CD8-positive, alpha-beta memory T cell (primary cell): ENCODE data around the gene WDR46. TPM values are rescaled to one million over a fixed set of nuclear protein-coding genes. Genes with fewer than 3 reads are reported as not detected.

Experiments used
- CTCF ChIA-PET: fragments of 350-600 bp; sonication (Branson Sonifier 250); formaldehyde crosslinking; loops from one replicate; lab custom pipeline; 2021; ENCODE audit warnings: antibody characterized with exemption; lab: Charles Lee
- POLR2A ChIA-PET: fragments of 350-600 bp; sonication (Branson Sonifier 250); formaldehyde crosslinking; loops from one replicate; lab custom pipeline; 2021; ENCODE audit warnings: antibody characterized with exemption; lab: Charles Lee
- DNase-seq, 5 donors: peaks; one replicate each; pipeline versions ENCODE4 v3.0.0 to v3.0.0-alpha.2; 2020 to 2022; ENCODE audit warnings: mixed read lengths in 1 of 5
- H3K27ac ChIP-seq: one replicate; pipeline ENCODE4 v1.7.0; 2013; ENCODE audit warnings: low read depth, mild to moderate bottlenecking, low read length, moderate library complexity
- H3K27me3 ChIP-seq: 2 replicates; pipeline ENCODE4 v1.7.0; 2013; ENCODE audit warnings: low read length, mild to moderate bottlenecking; ENCODE audit not compliant: insufficient read depth, poor library complexity, severe bottlenecking
- H3K36me3 ChIP-seq: 2 replicates; pipeline ENCODE4 v1.7.0; 2013; ENCODE audit warnings: mild to moderate bottlenecking, low read length, moderate library complexity; ENCODE audit not compliant: insufficient read depth
- H3K4me1 ChIP-seq: 2 replicates; pipeline ENCODE4 v1.7.0; 2013; ENCODE audit warnings: mild to moderate bottlenecking, low read length, moderate library complexity; ENCODE audit not compliant: insufficient read depth
- H3K4me3 ChIP-seq: 2 replicates; pipeline ENCODE4 v1.7.0; 2013; ENCODE audit warnings: mild to moderate bottlenecking, low read length
- H3K9me3 ChIP-seq: 2 replicates; pipeline ENCODE4 v1.7.0; 2013; ENCODE audit warnings: mild to moderate bottlenecking, low read length
- H3K27ac Mint-ChIP-seq, 8 donors: one replicate each; pipeline ENCODE4 v1.8.0; 2020 to 2021; ENCODE audit warnings: mixed read lengths in 8 of 8, mild to moderate bottlenecking in 6 of 8, inconsistent platforms in 3 of 8, moderate library complexity in 3 of 8
- H3K27me3 Mint-ChIP-seq, 2 donors: one replicate each; pipeline ENCODE4 v1.8.0; 2020 to 2021; ENCODE audit warnings: mixed read lengths in 2 of 2, mild to moderate bottlenecking in 1 of 2, moderate library complexity in 1 of 2
- H3K36me3 Mint-ChIP-seq, 3 donors: one replicate each; pipeline ENCODE4 v1.8.0; 2020 to 2021; ENCODE audit warnings: mixed read lengths in 3 of 3, inconsistent platforms in 1 of 3, mild to moderate bottlenecking in 1 of 3
- H3K4me1 Mint-ChIP-seq, 3 donors: one replicate each; pipeline ENCODE4 v1.8.0; 2020 to 2021; ENCODE audit warnings: mixed read lengths in 3 of 3, inconsistent platforms in 1 of 3, mild to moderate bottlenecking in 1 of 3
- H3K4me3 Mint-ChIP-seq, 7 donors: one replicate each; pipeline ENCODE4 v1.8.0; 2020 to 2021; ENCODE audit warnings: mixed read lengths in 7 of 7, mild to moderate bottlenecking in 6 of 7, moderate library complexity in 4 of 7, inconsistent platforms in 2 of 7
- H3K9me3 Mint-ChIP-seq, 5 donors: one replicate each; pipeline ENCODE4 v1.8.0; 2020 to 2022; ENCODE audit warnings: mixed read lengths in 5 of 5, mild to moderate bottlenecking in 3 of 5, moderate library complexity in 2 of 5, inconsistent platforms in 1 of 5
- polyA plus RNA-seq: library from polyadenylated mRNA; unstranded; fragments of 300-500 nt; fragmentation: Illumina TruSeq; gene quantifications from one replicate; pipeline ENCODE4 v1.2.3, GENCODE V29; 2021
- total RNA-seq, 2 experiments: library from RNA; stranded (reverse); gene quantifications; one replicate each; pipeline ENCODE4 v1.2.3, GENCODE V29; 2021

Gene WDR46
- total and polyA plus RNA-seq, 3 experiments from 2014 or later: 76.0 to 117 (median 112) TPM

GRCh38 chr6:33317419-33317668 lies 28.3 kb upstream of the WDR46 start:
- Mint-ChIP-seq H3K27ac (peak overlapping the region in 6 of 8 donors; percentile 84 to 95 (median 88)), H3K36me3 (peaks cover 10 to 66% (median 15%) of the 10 kb centered on the region in 3 donors), H3K4me1 (peaks cover 74 to 86% (median 76%) of the 10 kb centered on the region in 3 donors), H3K9me3 (no peaks in the 10 kb centered on the region), H3K4me3 (peak overlapping the region; percentile 94 to 100 (median 99)), H3K27me3 (peaks cover 0 to 3% of the 10 kb centered on the region in 2 donors)
- no peak overlapping the region for H3K27ac ChIP-seq
- H3K36me3 ChIP-seq: peaks cover 38% of the 10 kb centered on the region
- ChIA-PET POLR2A (interaction anchor here (0.5 to 2.9 kb wide), 15 partner anchors 18 to 1824 kb away, joined by 3 to 75 read pairs (median 4); partner anchors contain the start of genes B3GALT4, CUTA, ITPR3 and PFDN6), CTCF (interaction anchor here (1.0 to 4.4 kb wide), 10 partner anchors 10 to 112 kb away, joined by 3 to 52 read pairs (median 4); partner anchors contain the start of genes RPS18 and VPS52)
- no peaks in the 10 kb centered on the region for H3K9me3 ChIP-seq
- no peak for DNase-seq
- H3K4me1 ChIP-seq: peaks cover 68% of the 10 kb centered on the region
- peak overlapping the region; percentile 51 for H3K4me3 ChIP-seq
- H3K27me3 ChIP-seq: no peaks in the 10 kb centered on the region

DNA sequence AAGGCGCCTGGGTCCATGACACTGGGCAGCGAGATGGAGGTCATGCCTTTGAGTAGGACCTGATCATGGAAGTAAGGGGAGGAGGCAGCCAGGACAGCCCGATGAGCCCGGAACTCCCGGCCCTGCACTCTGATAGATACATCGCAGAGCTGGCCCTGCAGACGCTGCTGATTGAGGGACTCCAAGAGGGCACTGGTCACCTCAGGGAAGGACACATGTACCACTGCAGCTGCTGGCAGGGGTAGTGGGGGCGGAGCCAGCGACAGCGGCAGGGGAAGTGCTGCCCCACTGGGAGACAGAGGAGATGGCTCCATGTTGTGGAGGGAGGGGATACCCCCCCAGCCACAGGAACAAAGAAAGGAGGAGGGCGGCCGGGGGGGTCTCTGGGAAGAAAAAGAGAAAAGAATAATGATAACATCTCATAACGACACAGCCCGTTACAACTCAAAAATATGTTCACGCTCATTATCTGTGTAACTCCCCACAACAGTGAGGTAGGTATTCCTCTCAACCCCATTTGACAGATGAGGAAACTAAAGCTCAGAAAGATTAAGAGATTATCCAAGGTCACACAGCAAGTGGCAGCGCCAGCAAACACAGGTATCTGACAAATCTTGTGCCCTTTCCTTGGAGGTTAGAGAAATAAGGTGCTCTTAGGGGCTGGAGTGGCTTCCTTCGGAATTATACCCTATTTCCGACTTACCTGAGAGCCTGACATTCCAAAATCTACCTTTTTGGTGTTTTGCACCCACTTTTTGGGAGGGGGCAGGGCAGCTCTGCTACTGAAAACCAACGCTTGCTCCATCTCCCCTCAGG lies 27.8 kb upstream of the WDR46 start:
- Mint-ChIP-seq H3K27me3 (peaks cover 0 to 3% of the 10 kb centered on the region in 2 donors), H3K4me3 (peak overlapping the region; percentile 94 to 100 (median 99)), H3K36me3 (peaks cover 6 to 66% (median 13%) of the 10 kb centered on the region in 3 donors), H3K27ac (peak overlapping the region in 7 of 8 donors; percentile 87 to 99 (median 95)), H3K4me1 (peaks cover 74 to 86% (median 77%) of the 10 kb centered on the region in 3 donors), H3K9me3 (no peaks in the 10 kb centered on the region)
- H3K27ac ChIP-seq: no peak overlapping the region
- H3K27me3 ChIP-seq: no peaks in the 10 kb centered on the region
- peaks cover 41% of the 10 kb centered on the region for H3K36me3 ChIP-seq
- no peaks in the 10 kb centered on the region for H3K9me3 ChIP-seq
- DNase-seq: no peak
- H3K4me1 ChIP-seq: peaks cover 73% of the 10 kb centered on the region
- ChIA-PET POLR2A (interaction anchor here (0.5 to 2.9 kb wide), 12 partner anchors 17 to 304 kb away, joined by 3 to 75 read pairs (median 6); partner anchors contain the start of genes B3GALT4, CUTA, ITPR3 and PFDN6), CTCF (interaction anchor here (1.0 to 4.4 kb wide), 3 partner anchors 29 to 109 kb away, joined by 3 to 52 read pairs (median 5); no protein-coding TSS in a partner anchor)
- H3K4me3 ChIP-seq: peak overlapping the region; percentile 51

DNA sequence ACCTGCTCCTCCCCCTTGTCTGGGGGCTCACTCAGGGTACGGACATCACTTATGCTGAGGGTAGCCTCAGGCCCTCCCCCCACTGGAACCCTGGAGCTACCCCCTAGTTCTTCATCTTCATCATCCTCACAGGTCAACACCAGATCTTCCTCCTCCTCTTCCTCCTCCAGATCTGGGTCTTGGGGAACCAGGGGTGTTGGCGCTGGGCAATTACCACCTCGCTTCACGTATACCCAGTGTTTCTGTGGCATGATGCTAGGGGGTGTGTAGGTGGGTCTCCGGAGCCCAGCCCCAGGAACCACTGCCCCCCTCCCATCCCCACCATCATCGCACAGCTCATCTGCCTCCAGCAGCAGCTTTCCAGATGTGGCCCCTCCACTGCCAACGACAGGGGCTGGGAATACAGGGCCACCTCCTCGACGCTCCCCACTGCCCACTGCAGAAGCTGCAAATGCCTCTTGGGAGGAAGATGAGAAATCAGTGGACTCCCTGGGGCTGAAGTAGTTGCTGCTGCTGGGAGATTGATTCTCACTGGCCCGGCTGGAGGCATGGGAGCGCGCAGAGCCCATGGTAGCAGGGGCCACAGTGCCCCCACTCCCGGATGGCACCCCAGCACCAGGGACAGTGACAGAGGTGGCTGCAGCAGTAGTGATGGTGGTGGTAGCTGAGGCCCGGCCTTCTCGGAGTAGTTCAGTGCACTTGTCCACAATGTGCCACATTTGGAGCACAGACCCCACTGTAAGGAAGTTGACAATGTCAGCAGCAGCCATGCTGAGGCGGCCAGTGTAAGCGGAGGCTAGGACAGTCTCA lies 27.0 kb upstream of the WDR46 start:
- Mint-ChIP-seq H3K36me3 (peaks cover 5 to 64% (median 13%) of the 10 kb centered on the region in 3 donors), H3K9me3 (no peaks in the 10 kb centered on the region), H3K27me3 (peaks cover 0 to 3% of the 10 kb centered on the region in 2 donors), H3K4me3 (peak overlapping the region; percentile 75 to 100 (median 99)), H3K27ac (peak overlapping the region; percentile 87 to 99 (median 96)), H3K4me1 (peaks cover 70 to 83% (median 74%) of the 10 kb centered on the region in 3 donors)
- H3K36me3 ChIP-seq: peaks cover 36% of the 10 kb centered on the region
- no peak overlapping the region for H3K4me3 ChIP-seq
- ChIA-PET CTCF (interaction anchor here (4.4 kb wide), 1 partner anchor 29 kb away, joined by 52 read pairs; no protein-coding TSS in a partner anchor), POLR2A (interaction anchor here (0.6 to 2.9 kb wide), 4 partner anchors 28 to 82 kb away, joined by 3 to 75 read pairs (median 4); no protein-coding TSS in a partner anchor)
- H3K27me3 ChIP-seq: no peaks in the 10 kb centered on the region
- H3K9me3 ChIP-seq: no peaks in the 10 kb centered on the region
- H3K4me1 ChIP-seq: peaks cover 67% of the 10 kb centered on the region
- no peak for DNase-seq
- no peak overlapping the region for H3K27ac ChIP-seq

DNA sequence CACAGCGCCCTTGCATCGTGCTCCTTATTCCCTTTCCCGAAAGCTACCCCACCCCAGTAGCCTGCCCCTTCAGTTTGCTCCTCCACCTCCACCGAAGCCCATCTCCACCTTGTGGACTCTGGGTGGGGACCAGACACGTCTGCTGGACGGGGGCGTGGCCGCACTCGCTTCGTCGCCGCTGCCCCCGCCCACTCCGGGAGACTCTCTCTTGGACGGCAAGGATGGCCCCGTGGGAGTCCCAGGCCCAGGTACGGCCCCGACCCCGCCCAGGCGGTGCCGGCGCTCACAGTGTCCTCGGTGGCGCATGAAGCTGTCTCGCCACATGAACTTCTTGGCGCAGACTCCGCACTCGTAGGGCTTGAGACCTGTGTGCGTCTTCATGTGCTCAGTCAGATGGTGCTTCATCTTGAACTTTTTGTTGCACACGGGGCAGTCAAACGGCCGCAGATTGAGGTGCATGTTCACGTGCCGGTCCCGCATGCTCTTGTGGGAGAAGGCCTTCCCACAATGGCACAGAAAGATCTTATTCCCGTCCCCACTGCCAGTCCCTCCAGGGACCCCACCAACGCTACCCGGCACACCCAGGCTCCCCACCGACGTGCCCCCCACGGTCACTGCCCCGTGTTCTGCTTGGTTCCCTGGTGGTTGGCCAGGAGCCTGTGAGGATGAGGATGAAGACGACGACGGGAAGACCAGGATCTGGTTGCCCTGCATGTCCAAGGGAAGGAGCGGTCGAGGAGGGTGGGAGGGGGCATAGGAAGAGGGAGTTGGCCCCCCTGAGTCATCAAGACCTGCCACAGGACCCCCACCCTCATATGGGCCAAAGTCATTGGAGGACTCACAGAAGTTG lies 26.1 kb upstream of the WDR46 start:
- H3K36me3 ChIP-seq: peaks cover 28% of the 10 kb centered on the region
- no peaks in the 10 kb centered on the region for H3K9me3 ChIP-seq
- POLR2A ChIA-PET: interaction anchor here (0.6 to 0.9 kb wide), 2 partner anchors 30 to 81 kb away, joined by 3 to 4 read pairs; no protein-coding TSS in a partner anchor
- peak overlapping the region; percentile 95 to 100 (median 99) for H3K27ac Mint-ChIP-seq
- H3K9me3 Mint-ChIP-seq: no peaks in the 10 kb centered on the region
- H3K27me3 ChIP-seq: no peaks in the 10 kb centered on the region
- peaks cover 0 to 3% of the 10 kb centered on the region in 2 donors for H3K27me3 Mint-ChIP-seq
- H3K4me1 Mint-ChIP-seq: peaks cover 66 to 80% (median 71%) of the 10 kb centered on the region in 3 donors
- H3K4me3 Mint-ChIP-seq: peak overlapping the region; percentile 95 to 100 (median 98)
- peaks cover 59% of the 10 kb centered on the region for H3K4me1 ChIP-seq
- peaks cover 5 to 60% (median 10%) of the 10 kb centered on the region in 3 donors for H3K36me3 Mint-ChIP-seq
- CTCF ChIA-PET: interaction anchor here (4.4 kb wide), 1 partner anchor 30 kb away, joined by 52 read pairs; no protein-coding TSS in a partner anchor
- peak overlapping the region; percentile 98 for H3K27ac ChIP-seq
- peak in 1 of 5 donors; percentile 56 for DNase-seq
- peak overlapping the region; percentile 87 for H3K4me3 ChIP-seq

DNA sequence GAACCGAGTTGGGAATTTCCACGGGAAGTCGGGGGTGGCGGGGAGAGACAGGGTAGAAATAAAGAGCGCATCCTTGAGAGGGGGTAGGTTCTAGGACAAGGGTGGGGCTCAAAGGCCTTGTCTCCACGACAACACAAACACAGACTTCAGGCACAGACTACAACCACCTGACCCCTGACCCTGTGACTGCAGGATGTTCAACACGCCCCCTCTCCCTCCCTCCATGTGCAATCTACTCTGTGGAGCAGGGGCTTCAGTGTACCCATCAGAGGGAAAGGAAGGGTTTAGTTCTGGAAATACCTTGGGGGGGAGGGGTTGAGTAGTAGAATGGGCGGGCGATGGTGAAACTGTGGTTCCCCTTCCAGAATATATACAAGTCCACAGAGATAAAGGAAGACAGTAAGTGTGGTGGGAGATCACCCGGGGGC lies 25.5 kb upstream of the WDR46 start:
- Mint-ChIP-seq H3K9me3 (no peaks in the 10 kb centered on the region), H3K4me3 (peak overlapping the region; percentile 95 to 100 (median 98)), H3K27me3 (peaks cover 0 to 3% of the 10 kb centered on the region in 2 donors), H3K36me3 (peaks cover 5 to 59% (median 6%) of the 10 kb centered on the region in 3 donors), H3K27ac (peak overlapping the region; percentile 95 to 100 (median 99)), H3K4me1 (peaks cover 60 to 77% (median 64%) of the 10 kb centered on the region in 3 donors)
- Histone ChIP-seq H3K27ac (peak overlapping the region; percentile 98), H3K9me3 (no peaks in the 10 kb centered on the region), H3K4me3 (peak overlapping the region; percentile 87), H3K36me3 (peaks cover 22% of the 10 kb centered on the region), H3K4me1 (peaks cover 53% of the 10 kb centered on the region), H3K27me3 (no peaks in the 10 kb centered on the region)
- ChIA-PET CTCF (no interaction called here), POLR2A (no interaction called here)
- peak; percentile 65 to 83 (median 76) for DNase-seq

DNA sequence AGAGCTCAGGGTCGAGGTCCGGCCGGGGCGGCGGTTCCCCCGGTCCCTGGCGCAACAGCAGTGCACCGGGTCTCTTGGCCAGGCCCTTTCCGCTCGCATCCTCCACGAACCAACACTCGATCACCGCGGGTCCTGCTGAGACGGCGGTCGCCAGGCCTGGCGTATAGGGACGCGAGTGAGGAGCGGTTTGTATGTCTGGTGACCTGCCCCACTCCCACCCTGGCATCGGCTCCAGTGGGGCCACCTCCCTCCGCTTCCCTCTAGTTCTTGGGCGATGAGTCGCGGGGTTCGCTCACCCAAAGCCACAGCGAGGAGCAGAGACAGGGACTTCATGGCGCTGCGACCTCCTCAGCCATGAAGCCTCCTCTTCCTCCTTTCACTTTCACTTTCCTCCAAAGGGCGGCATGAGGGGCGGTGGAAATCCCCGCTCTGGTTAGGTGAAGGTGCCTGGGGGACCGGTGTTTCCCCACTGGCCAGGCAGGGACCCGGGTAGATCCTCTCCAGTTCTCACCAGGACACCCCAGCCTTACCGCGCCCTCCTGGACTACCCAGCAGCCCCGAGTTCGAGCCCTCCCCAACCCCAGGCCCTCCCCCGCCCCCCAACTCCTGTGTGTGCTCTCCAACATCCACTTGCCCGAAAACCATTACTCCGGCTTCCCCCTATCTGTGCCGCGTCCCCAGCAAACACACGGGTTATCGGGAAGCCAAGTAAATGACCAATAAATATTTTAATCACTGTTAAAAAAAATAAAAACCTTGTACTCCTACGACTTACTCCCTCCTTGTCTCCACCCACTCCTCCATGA lies 24.9 kb upstream of the WDR46 start, which contains the start of gene TAPBP:
Gene TAPBP, minus strand, starts transcription at position 370 of the 806 bp plus-strand sequence. Its CDS starts 37 bp downstream, at position 333.
- peak; percentile 78 to 94 (median 87) for DNase-seq
- H3K27me3 ChIP-seq: no peaks in the 10 kb centered on the region
- peaks cover 5 to 57% (median 6%) of the 10 kb centered on the region in 3 donors for H3K36me3 Mint-ChIP-seq
- ChIA-PET POLR2A (interaction anchor here (0.7 to 2.5 kb wide), 4 partner anchors 15 to 42 kb away, joined by 3 to 35 read pairs (median 14); partner anchors contain the start of genes B3GALT4, RGL2 and RPS18), CTCF (interaction anchor here (1.3 to 2.8 kb wide), 4 partner anchors 12 to 37 kb away, joined by 3 to 23 read pairs (median 8); partner anchors contain the start of genes B3GALT4, PFDN6 and WDR46)
- peaks cover 0 to 3% of the 10 kb centered on the region in 2 donors for H3K27me3 Mint-ChIP-seq
- H3K9me3 ChIP-seq: no peaks in the 10 kb centered on the region
- H3K27ac Mint-ChIP-seq: peak within 1 kb of the TSS; percentile 95 to 100 (median 99)
- H3K36me3 ChIP-seq: peaks cover 16% of the 10 kb centered on the region
- peak within 1 kb of the TSS; percentile 87 for H3K4me3 ChIP-seq
- H3K4me3 Mint-ChIP-seq: peak within 1 kb of the TSS; percentile 95 to 100 (median 98)
- peak within 1 kb of the TSS; percentile 98 for H3K27ac ChIP-seq
- H3K4me1 ChIP-seq: peaks cover 46% of the 10 kb centered on the region
- H3K9me3 Mint-ChIP-seq: no peaks in the 10 kb centered on the region
- H3K4me1 Mint-ChIP-seq: peaks cover 54 to 73% (median 60%) of the 10 kb centered on the region in 3 donors
